Natural killer cell (primary cell): ENCODE measurements around the gene SCGB2B2. TPM values are rescaled to one million over a fixed set of nuclear protein-coding genes. Genes with fewer than 3 reads are reported as not detected.
A peak's percentile ranks its signal among the peaks of the same experiment; 100 is the strongest.

ENCODE experiments used
- ATAC-seq, 3 donors: fragments of 150-1000 bp in 2 of 3; fragments of 200-7000 bp in 1 of 3; cut with Tn5 transposase; 1 replicate in 1 of 3; 2 replicates in 2 of 3; pipeline ENCODE4 v1.10.0; 2021; ENCODE audit warnings: mild to moderate bottlenecking in 2 of 3, moderate library complexity in 2 of 3
- DNase-seq, 2 donors: peaks; one replicate each; pipeline versions ENCODE4 v3.0.0 to v3.0.0-alpha.2; 2013 to 2021; ENCODE audit warnings: mixed read lengths in 1 of 2
- H3K27ac ChIP-seq: one replicate; pipeline ENCODE4 v1.5.1; 2013; ENCODE audit warnings: mild to moderate bottlenecking, low read length
- H3K27me3 ChIP-seq: one replicate; pipeline ENCODE4 v1.6.1; 2013; ENCODE audit warnings: low read length; ENCODE audit not compliant: control insufficient read depth, insufficient read depth
- H3K36me3 ChIP-seq: one replicate; pipeline ENCODE4 v1.6.1; 2013; ENCODE audit warnings: low read length; ENCODE audit not compliant: control insufficient read depth, insufficient read depth
- H3K4me1 ChIP-seq: one replicate; pipeline ENCODE4 v1.6.1; 2013; ENCODE audit warnings: low read length; ENCODE audit not compliant: control insufficient read depth, insufficient read depth
- H3K4me3 ChIP-seq: one replicate; pipeline ENCODE4 v1.5.1; 2013; ENCODE audit warnings: low read length
- H3K9me3 ChIP-seq: one replicate; pipeline ENCODE4 v1.6.1; 2013; ENCODE audit warnings: low read length; ENCODE audit not compliant: control insufficient read depth, insufficient read depth
- H3K27ac Mint-ChIP-seq, 2 donors: one replicate each; pipeline ENCODE4 v1.8.0; 2022; ENCODE audit warnings: mild to moderate bottlenecking in 2 of 2, mixed read lengths in 2 of 2, moderate library complexity in 1 of 2
- H3K27me3 Mint-ChIP-seq, 2 donors: one replicate each; pipeline ENCODE4 v1.8.0; 2022; ENCODE audit warnings: low read depth in 2 of 2, mixed read lengths in 2 of 2
- H3K36me3 Mint-ChIP-seq: one replicate; pipeline ENCODE4 v1.8.0; 2022; ENCODE audit warnings: mixed read lengths
- H3K4me1 Mint-ChIP-seq, 2 donors: one replicate each; pipeline ENCODE4 v1.8.0; 2022; ENCODE audit warnings: mixed read lengths in 2 of 2
- H3K4me3 Mint-ChIP-seq: one replicate; pipeline ENCODE4 v1.8.0; 2022; ENCODE audit warnings: mild to moderate bottlenecking, moderate library complexity, mixed read lengths
- H3K9me3 Mint-ChIP-seq, 2 donors: one replicate each; pipeline ENCODE4 v1.8.0; 2022; ENCODE audit warnings: mixed read lengths in 2 of 2
- CTCF ChIP-seq: fragments of 200-600 bp; IDR thresholded peaks from one replicate; pipeline ENCODE4 v1.8.0; 2022; ENCODE audit warnings: antibody characterized with exemption
- WGBS: methylation state at CpG from one replicate; pipeline ENCODE4 v1.1.7; 2013; ENCODE audit warnings: missing lambda C conversion rate; ENCODE audit not compliant: insufficient coverage; 5-methylcytosine and 5-hydroxymethylcytosine counted together
- intact Hi-C: fragments of 100-400 bp; cut with micrococcal nuclease; formaldehyde crosslinking; loops from one replicate; pipeline ENCODE4 v1.14.2; 2022
- total RNA-seq, 4 donors: library from RNA; stranded (reverse); fragments of 120-200 nt in 1 of 4; gene quantifications; one replicate each; pipeline versions ENCODE4 v1.2.3 to v1.2.4, GENCODE V29; 2013 to 2022

The SCGB2B2 gene
- total RNA-seq, 3 donors from 2014 or later (not counting 1 experiment from before 2014, with no cell fraction given), result 0.52 to 1.3 (median 1.1) TPM

DNA sequence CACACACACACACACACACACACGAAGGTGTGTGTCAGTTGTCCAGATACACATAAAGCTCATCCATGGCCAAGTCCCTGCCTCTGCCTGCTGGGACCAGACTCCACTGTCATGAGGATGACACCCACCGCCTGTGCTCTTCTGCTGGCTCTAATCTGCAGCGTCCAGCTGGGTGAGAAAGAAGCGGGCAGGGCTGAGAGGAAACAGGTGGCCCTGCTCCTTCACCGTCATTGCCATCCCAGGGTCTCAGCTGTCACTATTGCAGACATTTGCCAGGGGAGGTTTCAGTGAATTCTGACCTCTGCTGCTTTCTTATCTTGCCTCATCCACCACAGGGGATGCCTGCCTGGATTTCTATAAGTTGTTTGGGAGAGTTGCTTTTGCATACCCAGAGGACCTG, 31.4 kb downstream of the SCGB2B2 start:
- no peak for DNase-seq
- no peak overlapping the region for H3K4me3 Mint-ChIP-seq
- no peak overlapping the region for H3K27ac Mint-ChIP-seq
- no peaks in the 10 kb centered on the region for H3K4me1 Mint-ChIP-seq
- Histone ChIP-seq H3K36me3 (no peaks in the 10 kb centered on the region), H3K27ac (no peak overlapping the region), H3K4me1 (no peaks in the 10 kb centered on the region), H3K4me3 (no peak overlapping the region), H3K27me3 (no peaks in the 10 kb centered on the region), H3K9me3 (no peaks in the 10 kb centered on the region)
- H3K27me3 Mint-ChIP-seq, result peaks cover 0 to 3% of the 10 kb centered on the region in 2 donors
- no peaks in the 10 kb centered on the region for H3K9me3 Mint-ChIP-seq
- intact Hi-C loops, result no loop called here
- no peak for TF ChIP-seq CTCF
- no peak for ATAC-seq
- 71% methylated on average over 5 of the region's 5 CpGs for WGBS
- no peaks in the 10 kb centered on the region for H3K36me3 Mint-ChIP-seq

DNA sequence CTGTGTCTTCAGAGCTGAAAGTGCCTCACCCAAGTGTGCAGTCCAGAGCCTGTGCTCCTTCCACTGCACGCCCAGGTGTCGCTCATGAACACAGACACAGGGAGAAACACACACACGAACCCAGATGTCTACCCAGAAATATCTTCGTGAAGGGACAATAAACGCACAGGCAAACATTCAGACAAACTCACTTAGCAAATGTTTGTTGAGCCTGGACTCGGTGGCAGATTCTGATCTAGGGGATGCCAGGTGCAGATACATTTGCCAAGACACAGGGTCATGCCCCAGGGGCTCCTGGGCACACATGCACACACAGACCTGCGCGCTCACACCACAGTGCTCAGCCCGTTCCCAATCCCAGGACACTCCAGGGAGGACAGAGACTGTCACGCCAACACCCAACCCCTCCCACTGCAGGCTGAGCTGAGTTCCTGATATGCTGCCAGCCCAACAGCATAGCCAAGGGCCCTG, 31.9 kb downstream of the SCGB2B2 start:
- Histone ChIP-seq H3K9me3 (no peaks in the 10 kb centered on the region), H3K4me1 (no peaks in the 10 kb centered on the region), H3K27ac (no peak overlapping the region), H3K27me3 (no peaks in the 10 kb centered on the region), H3K36me3 (no peaks in the 10 kb centered on the region), H3K4me3 (no peak overlapping the region)
- H3K36me3 Mint-ChIP-seq, result no peaks in the 10 kb centered on the region
- H3K4me1 Mint-ChIP-seq, result no peaks in the 10 kb centered on the region
- H3K27ac Mint-ChIP-seq, result no peak overlapping the region
- TF ChIP-seq CTCF, result no peak
- intact Hi-C loops, result no loop called here
- 90% methylated on average over 10 of the region's 10 CpGs for WGBS
- no peak for ATAC-seq
- no peak for DNase-seq
- no peaks in the 10 kb centered on the region for H3K9me3 Mint-ChIP-seq
- H3K4me3 Mint-ChIP-seq, result no peak overlapping the region
- peaks cover 0 to 3% of the 10 kb centered on the region in 2 donors for H3K27me3 Mint-ChIP-seq

- no peaks in the 10 kb centered on the region for H3K27me3 ChIP-seq
- no peaks in the 10 kb centered on the region for H3K36me3 ChIP-seq
- Mint-ChIP-seq H3K9me3 (no peaks in the 10 kb centered on the region), H3K4me3 (no peak overlapping the region), H3K36me3 (no peaks in the 10 kb centered on the region), H3K27ac (no peak overlapping the region), H3K4me1 (no peaks in the 10 kb centered on the region), H3K27me3 (peaks cover 0 to under 1% of the 10 kb centered on the region in 2 donors)
- no peaks in the 10 kb centered on the region for H3K4me1 ChIP-seq
- TF ChIP-seq CTCF, result no peak
- WGBS, result 79% methylated on average over 4 of the region's 4 CpGs
- H3K27ac ChIP-seq, result no peak overlapping the region
- ATAC-seq, result no peak
- H3K4me3 ChIP-seq, result no peak overlapping the region
- no peaks in the 10 kb centered on the region for H3K9me3 ChIP-seq
- no peak for DNase-seq
- intact Hi-C loops, result no loop called here
Observed at GRCh38 chr19:34642241-34642640, 34.7 kb downstream of the SCGB2B2 start.

DNA sequence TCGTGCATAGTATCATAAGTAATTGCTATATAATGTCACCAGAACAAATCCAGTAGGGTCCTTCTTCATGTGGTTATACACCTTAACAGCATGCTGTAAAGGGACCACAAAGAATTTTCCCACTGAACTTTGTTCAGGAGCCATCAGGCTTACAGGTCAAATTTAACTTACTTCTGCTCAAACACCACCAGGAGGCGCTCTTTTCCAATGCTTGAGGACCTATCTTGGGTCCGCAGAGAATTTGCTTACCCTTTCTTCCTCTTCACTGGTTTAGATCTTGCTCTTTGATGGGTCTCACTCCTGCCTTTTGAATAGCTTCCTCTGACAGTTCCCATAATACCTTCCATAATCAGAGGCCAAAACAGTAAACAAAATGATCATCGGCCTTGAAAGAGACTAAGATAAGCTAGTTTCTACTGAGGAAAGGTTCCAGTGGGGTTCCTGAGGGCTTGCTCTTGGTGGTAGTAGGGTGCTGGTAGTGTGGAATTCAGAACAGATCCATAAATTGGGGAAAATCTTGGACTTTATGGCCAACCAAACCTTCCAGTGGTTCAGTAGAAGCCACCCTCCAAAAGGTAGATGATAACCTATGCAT, 37.4 kb downstream of the SCGB2B2 start:
- peak in 1 of 2 donors; percentile 92 for DNase-seq
- peak; percentile 81 for TF ChIP-seq CTCF

More for the DNA sequence above, 37.4 kb downstream of the SCGB2B2 start:
- no peak overlapping the region for H3K4me3 Mint-ChIP-seq
- no peaks in the 10 kb centered on the region for H3K36me3 ChIP-seq
- ATAC-seq, result peak; percentile 55 to 66 (median 64)
- H3K4me3 ChIP-seq, result no peak overlapping the region
- H3K27ac ChIP-seq, result no peak overlapping the region
- intact Hi-C loops, result loop anchor here (1.0 kb wide), 1 partner anchor 73 kb away; no protein-coding TSS in a partner anchor
- 30% methylated on average over 4 of the region's 4 CpGs for WGBS
- no peaks in the 10 kb centered on the region for H3K27me3 Mint-ChIP-seq
- H3K27me3 ChIP-seq, result no peaks in the 10 kb centered on the region
- H3K9me3 Mint-ChIP-seq, result no peaks in the 10 kb centered on the region
- H3K27ac Mint-ChIP-seq, result no peak overlapping the region
- no peaks in the 10 kb centered on the region for H3K36me3 Mint-ChIP-seq
- peaks cover 12% of the 10 kb centered on the region for H3K9me3 ChIP-seq
- no peaks in the 10 kb centered on the region for H3K4me1 ChIP-seq
- H3K4me1 Mint-ChIP-seq, result no peaks in the 10 kb centered on the region
